ENCODE results near the gene DNAJC3.
"Not testable (repeated sequence)": the region's sequence is repeated elsewhere in the genome, so short reads cannot be mapped to it uniquely, and the experiment has no call there.

The DNAJC3 gene

DNA sequence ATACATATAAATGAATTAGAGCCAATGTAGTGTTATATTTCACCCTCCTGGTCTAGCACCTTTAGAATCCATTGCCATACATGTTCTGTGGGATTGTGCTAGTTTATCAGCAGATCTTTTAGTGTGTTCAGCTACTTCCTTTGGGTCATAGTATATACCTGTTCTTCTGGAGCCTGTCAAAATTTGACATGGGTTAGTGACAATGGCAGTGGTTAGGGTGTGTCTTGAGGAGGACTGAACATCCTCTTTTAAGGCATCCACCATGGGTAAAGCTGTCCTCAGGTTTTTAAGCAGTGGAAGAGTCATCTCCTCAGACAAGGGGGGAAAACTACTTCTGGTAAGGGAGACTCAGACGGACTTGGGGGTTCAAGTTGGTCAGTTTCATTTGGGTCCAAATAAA, 29.4 kb downstream of the DNAJC3 start:
- TF ChIP-seq, protein P1, sequence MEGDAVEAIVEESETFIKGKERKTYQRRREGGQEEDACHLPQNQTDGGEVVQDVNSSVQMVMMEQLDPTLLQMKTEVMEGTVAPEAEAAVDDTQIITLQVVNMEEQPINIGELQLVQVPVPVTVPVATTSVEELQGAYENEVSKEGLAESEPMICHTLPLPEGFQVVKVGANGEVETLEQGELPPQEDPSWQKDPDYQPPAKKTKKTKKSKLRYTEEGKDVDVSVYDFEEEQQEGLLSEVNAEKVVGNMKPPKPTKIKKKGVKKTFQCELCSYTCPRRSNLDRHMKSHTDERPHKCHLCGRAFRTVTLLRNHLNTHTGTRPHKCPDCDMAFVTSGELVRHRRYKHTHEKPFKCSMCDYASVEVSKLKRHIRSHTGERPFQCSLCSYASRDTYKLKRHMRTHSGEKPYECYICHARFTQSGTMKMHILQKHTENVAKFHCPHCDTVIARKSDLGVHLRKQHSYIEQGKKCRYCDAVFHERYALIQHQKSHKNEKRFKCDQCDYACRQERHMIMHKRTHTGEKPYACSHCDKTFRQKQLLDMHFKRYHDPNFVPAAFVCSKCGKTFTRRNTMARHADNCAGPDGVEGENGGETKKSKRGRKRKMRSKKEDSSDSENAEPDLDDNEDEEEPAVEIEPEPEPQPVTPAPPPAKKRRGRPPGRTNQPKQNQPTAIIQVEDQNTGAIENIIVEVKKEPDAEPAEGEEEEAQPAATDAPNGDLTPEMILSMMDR (conservative IDR thresholded peaks at IDR 0.05; ENCODE audit: control insufficient read depth, insufficient read depth, low read depth, low read length): no peak
- DNase-seq (ENCODE audit: low read depth): no peak
- H3K4me3 ChIP-seq (ENCODE audit: control insufficient read depth, low read depth, low read length): no peak overlapping the region

DNA sequence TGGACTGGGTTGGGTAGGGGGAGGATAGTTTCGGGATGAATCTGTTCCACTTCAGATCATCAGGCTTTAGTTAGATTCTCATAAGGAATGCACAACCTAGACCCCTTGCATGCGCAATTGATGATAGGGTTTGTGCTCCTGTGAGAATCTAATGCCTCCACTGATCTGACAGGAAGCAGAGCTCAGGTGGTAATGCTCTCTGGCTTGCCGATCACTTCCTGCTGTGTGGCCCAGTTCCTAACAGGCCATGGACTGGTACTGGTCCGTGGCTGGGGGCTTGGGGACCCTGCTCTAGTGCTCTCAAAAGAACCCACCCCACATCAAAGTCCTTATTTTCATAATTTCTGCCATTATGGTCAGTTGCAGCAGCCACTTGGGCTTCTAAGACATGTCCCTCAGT, 30.1 kb downstream of the DNAJC3 start:
- TF ChIP-seq, protein P1 (conservative IDR thresholded peaks at IDR 0.05; ENCODE audit: control insufficient read depth, insufficient read depth, low read depth, low read length): no peak
- no peak overlapping the region for H3K4me3 ChIP-seq (ENCODE audit: control insufficient read depth, low read depth, low read length)
- no peak for DNase-seq (ENCODE audit: low read depth)

DNA sequence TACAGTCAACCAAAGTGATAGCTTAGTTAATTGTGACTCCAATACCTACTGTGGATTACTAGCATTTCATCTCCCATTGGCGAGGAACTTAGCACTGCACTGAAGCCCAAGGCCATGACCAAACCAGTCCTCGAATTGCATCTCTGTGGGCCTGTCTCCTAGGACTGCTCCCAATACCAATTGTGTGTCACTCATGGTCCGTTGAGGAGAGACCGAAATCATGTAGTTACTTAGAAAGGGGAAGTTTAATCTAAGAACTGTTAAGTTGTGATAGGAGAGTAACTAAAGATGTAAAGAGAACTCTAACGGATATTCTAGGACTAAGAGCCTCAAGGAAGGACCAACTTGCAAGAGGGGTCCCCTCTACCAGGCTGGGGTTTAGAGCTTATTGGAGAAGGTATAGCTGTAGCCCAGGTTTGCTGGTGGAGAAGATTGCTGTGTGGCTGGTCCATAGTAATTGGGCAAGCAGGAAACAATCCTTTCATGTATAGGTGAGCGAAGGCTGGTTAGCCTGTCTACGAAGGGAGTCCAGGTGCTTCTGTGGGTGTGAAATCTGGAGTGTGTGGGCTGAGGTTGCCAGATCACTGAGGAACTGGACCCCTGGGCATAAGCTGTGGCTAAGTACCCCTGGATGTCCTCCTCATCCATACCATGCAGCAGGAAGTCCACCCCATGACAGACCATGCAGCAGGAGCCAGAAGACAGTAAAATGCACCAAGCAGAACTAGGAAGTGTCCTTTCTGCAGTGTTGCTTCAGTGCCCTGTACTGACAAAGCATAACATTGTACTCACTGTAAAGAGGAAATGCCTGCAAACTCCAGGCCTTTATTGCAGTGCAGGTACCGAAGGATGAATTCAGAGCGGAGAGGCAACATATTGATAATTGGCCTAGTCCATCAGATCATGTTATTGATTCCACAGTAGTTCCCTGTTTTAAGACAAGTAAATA, 30.8 kb downstream of the DNAJC3 start:
- DNase-seq (ENCODE audit: low read depth): no peak
- TF ChIP-seq, protein P1 (conservative IDR thresholded peaks at IDR 0.05; ENCODE audit: control insufficient read depth, insufficient read depth, low read depth, low read length): no peak
- no peak overlapping the region for H3K4me3 ChIP-seq (ENCODE audit: control insufficient read depth, low read depth, low read length)

DNA sequence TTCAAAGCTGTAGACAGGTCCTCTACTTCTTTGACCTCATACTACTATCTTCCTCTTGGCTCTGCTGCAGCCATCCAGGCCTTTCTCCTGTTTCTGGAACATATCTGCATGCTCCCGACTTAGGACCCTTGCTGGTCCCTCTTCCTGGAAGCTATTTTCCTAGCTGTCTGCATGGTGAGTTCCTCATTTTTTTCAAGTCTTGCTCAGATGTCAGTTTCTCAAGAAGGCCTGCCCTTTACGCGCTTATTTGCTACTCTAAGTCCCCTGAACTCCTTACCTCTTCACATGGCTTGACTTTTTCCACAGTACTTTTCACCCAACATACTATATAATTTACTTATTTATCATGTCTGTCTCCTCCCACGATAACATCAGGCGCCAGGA, 31.4 kb downstream of the DNAJC3 start:
- H3K4me3 ChIP-seq (ENCODE audit: control insufficient read depth, low read depth, low read length): no peak overlapping the region
- TF ChIP-seq, protein P1 (conservative IDR thresholded peaks at IDR 0.05; ENCODE audit: control insufficient read depth, insufficient read depth, low read depth, low read length): no peak
- no peak for DNase-seq (ENCODE audit: low read depth)

DNA sequence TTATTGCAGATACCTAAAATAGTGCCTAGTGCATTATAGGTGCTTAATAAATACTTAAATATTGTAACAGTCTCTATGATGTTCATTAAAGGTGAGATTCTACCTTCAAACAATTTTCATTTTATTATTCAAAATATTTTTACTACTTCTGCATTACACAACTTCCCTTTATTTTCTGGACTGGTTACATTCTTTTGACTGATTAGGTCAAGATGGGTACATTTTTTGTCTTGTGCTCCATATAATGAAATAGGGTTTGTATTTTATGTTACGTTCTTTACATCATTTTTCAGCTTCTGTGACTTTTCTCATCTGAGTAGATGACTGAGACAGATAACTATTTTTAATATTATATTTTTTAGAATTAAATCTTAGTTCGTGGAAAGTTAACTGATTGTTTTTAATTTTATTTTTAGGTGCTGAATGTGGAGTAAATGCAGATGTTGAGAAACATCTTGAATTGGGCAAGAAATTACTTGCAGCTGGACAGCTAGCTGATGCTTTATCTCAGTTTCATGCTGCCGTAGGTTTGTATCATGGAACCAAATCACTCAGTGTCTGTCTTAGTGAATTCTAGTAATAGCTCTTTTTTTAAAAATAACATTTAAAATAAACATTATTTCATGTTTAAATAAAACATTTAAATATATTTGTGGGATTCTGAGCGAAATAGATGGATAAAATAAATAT, 32.0 kb downstream of the DNAJC3 start:
- TF ChIP-seq, protein P1 (conservative IDR thresholded peaks at IDR 0.05; ENCODE audit: control insufficient read depth, insufficient read depth, low read depth, low read length): no peak
- peak; percentile 46 for DNase-seq (ENCODE audit: low read depth)
- H3K4me3 ChIP-seq (ENCODE audit: control insufficient read depth, low read depth, low read length): no peak overlapping the region

DNA sequence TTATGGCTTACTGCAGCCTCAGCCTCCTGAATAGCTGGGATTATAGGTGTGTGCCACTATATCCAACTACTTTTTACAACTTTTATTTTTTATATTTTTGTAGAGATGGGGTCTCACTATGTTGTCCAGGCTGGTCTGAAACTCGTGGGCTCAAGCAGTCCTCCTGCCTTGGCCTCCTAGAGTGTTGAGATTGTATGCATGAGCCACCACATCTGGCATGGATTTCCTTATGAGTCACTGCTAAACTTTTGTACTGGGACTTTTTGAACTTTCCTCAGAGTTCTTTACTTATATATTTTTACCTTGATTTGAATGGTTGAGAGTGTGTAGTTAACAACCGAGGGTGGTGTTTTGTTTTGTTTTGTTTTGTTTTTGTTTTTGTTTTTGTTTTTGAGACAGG, 33.4 kb downstream of the DNAJC3 start:
- H3K4me3 ChIP-seq (ENCODE audit: control insufficient read depth, low read depth, low read length): no peak overlapping the region
- DNase-seq (ENCODE audit: low read depth): peak; percentile 94
- TF ChIP-seq, protein P1 (conservative IDR thresholded peaks at IDR 0.05; ENCODE audit: control insufficient read depth, insufficient read depth, low read depth, low read length): no peak

DNA sequence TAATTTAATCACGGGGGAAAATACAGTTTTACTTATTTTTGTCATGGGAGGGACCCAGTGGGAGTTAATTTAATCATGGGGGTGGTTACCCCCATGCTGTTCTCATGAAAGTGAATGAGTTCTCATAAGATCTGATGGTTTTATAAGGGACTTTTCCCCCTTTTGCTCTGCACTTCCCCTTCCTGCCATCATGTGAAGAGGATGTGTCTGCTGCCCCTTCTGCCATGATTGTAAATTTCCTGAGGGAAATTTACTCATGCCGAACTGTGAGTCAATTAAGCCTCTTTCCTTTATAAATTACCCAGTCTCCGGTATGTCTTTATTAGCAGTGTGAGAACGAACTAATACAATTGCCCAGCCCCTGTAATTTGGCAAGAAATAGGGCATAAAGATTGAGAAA, 35.9 kb downstream of the DNAJC3 start:
- DNase-seq (ENCODE audit: low read depth): not testable (repeated sequence)

More for the DNA sequence above, 35.9 kb downstream of the DNAJC3 start:
- H3K4me3 ChIP-seq (ENCODE audit: control insufficient read depth, low read depth, low read length): not testable (repeated sequence)

All from fibroblast of mammary gland (primary cell).